Neural cell (in vitro differentiated cells): ENCODE data around the gene TTF1. TPM values are rescaled to one million over a fixed set of nuclear protein-coding genes. Genes with fewer than 3 reads are reported as not detected.
"Not testable (repeated sequence)": the region's sequence is repeated elsewhere in the genome, so short reads cannot be mapped to it uniquely, and the experiment has no call there.

Experiments
- H2AFZ ChIP-seq: fragments of 200-600, 300-800 bp; sonication (generic), shearing (Covaris generic); 2 replicates; pipeline ENCODE4 v1.6.0; 2014; ENCODE audit warnings: low read depth, mild to moderate bottlenecking, antibody characterized with exemption, low read length, moderate library complexity
- H3F3A ChIP-seq: fragments of 200-600 bp; shearing (Covaris generic); 2 replicates; pipeline ENCODE4 v1.6.1; 2016; ENCODE audit warnings: mild to moderate bottlenecking, moderate library complexity, mixed read lengths, antibody characterized with exemption, low read length; ENCODE audit not compliant: insufficient read depth, poor library complexity, severe bottlenecking
- H3K27ac ChIP-seq: fragments of 200-600, 300-800 bp; sonication (generic), shearing (Covaris generic); 2 replicates; pipeline ENCODE4 v1.5.1; 2014; ENCODE audit warnings: mild to moderate bottlenecking, low read length, moderate library complexity
- H3K27me3 ChIP-seq: fragments of 300-800, 200-600 bp; sonication (generic), shearing (Covaris generic); 2 replicates; pipeline ENCODE4 v1.6.0; 2014; ENCODE audit warnings: mild to moderate bottlenecking, low read depth, low read length, moderate library complexity; ENCODE audit not compliant: insufficient read depth
- H3K36me3 ChIP-seq: fragments of 300-800, 200-600 bp; sonication (generic), shearing (Covaris generic); 2 replicates; pipeline ENCODE4 v1.5.1; 2014; ENCODE audit warnings: mild to moderate bottlenecking, antibody characterized with exemption, low read length, moderate library complexity; ENCODE audit not compliant: insufficient read depth
- H3K4me2 ChIP-seq: fragments of 300-800, 200-600 bp; sonication (generic), shearing (Covaris generic); 2 replicates; pipeline ENCODE4 v1.6.0; 2014; ENCODE audit warnings: mild to moderate bottlenecking, low read length
- H3K4me3 ChIP-seq: fragments of 300-800, 200-600 bp; sonication (generic), shearing (Covaris generic); 2 replicates; pipeline ENCODE4 v1.5.1; 2014; ENCODE audit warnings: mild to moderate bottlenecking, low read length, moderate library complexity
- H3K79me2 ChIP-seq: fragments of 200-600 bp; shearing (Covaris generic); replicated peaks from 2 replicates; pipeline ENCODE4 v1.6.0; 2014; ENCODE audit warnings: mild to moderate bottlenecking, low read length, moderate library complexity; ENCODE audit not compliant: insufficient read depth
- H3K9ac ChIP-seq: fragments of 300-800, 200-600 bp; sonication (generic), shearing (Covaris generic); 2 replicates; pipeline ENCODE4 v1.6.1; 2016; ENCODE audit warnings: mild to moderate bottlenecking, low read length, mixed read lengths
- H3K9me2 ChIP-seq: fragments of 200-600 bp; shearing (Covaris generic); 2 replicates; pipeline ENCODE4 v1.6.1; 2016; ENCODE audit warnings: mild to moderate bottlenecking, low read length, mixed read lengths; ENCODE audit not compliant: insufficient read depth
- H3K9me3 ChIP-seq: fragments of 200-600, 300-800 bp; sonication (generic), shearing (Covaris generic); 2 replicates; pipeline ENCODE4 v1.6.1; 2016; ENCODE audit warnings: mild to moderate bottlenecking, mixed run types, low read length, moderate library complexity, mixed read lengths
- H4K20me1 ChIP-seq: fragments of 200-600 bp; shearing (Covaris generic); 2 replicates; pipeline ENCODE4 v1.6.1; 2016; ENCODE audit warnings: mild to moderate bottlenecking, mixed run types; ENCODE audit not compliant: insufficient read depth
- EP300 ChIP-seq: fragments of 450-650 bp; conservative IDR thresholded peaks from 2 replicates; pipeline ENCODE4 v1.6.1; 2014; ENCODE audit warnings: antibody characterized with exemption, mild to moderate bottlenecking, moderate library complexity; ENCODE audit not compliant: poor library complexity, severe bottlenecking
- EZH2 ChIP-seq: fragments of 200-600, 300-800 bp; shearing (Covaris generic), sonication (generic); IDR thresholded peaks from 2 replicates; pipeline ENCODE4 v1.6.1; 2014; ENCODE audit warnings: antibody characterized with exemption, low read length, borderline replicate concordance, mild to moderate bottlenecking; ENCODE audit not compliant: insufficient read depth, poor library complexity, severe bottlenecking
- MXI1 ChIP-seq: fragments of 450-650 bp; conservative IDR thresholded peaks from 2 replicates; pipeline ENCODE4 v1.6.1; 2014; ENCODE audit warnings: antibody characterized with exemption, mild to moderate bottlenecking; ENCODE audit not compliant: poor library complexity, severe bottlenecking
- POLR2AphosphoS5 ChIP-seq: IDR thresholded peaks from 2 replicates; pipeline ENCODE4 v1.6.1; 2012
- RAD21 ChIP-seq: fragments of 450-650 bp; conservative IDR thresholded peaks from 2 replicates; pipeline ENCODE4 v1.6.1; 2014; ENCODE audit warnings: antibody characterized with exemption, mild to moderate bottlenecking, moderate library complexity
- SMC3 ChIP-seq: fragments of 450-650 bp; conservative IDR thresholded peaks from 2 replicates; pipeline ENCODE4 v1.6.1; 2014; ENCODE audit warnings: antibody characterized with exemption, mild to moderate bottlenecking, moderate library complexity; ENCODE audit not compliant: poor library complexity
- TAF1 ChIP-seq: IDR thresholded peaks from 2 replicates; pipeline ENCODE4 v1.6.1; 2012; ENCODE audit warnings: low read depth
- polyA plus RNA-seq: library from polyadenylated mRNA; depleted of rRNA; stranded (reverse); fragments of >200 nt; gene quantifications from 2 replicates; pipeline ENCODE4 v1.2.3, GENCODE V29; 2014
- TF ChIP-seq, protein P1 (sequence below): IDR thresholded peaks from 2 replicates; pipeline ENCODE4 v1.6.1; 2012; ENCODE audit warnings: borderline replicate concordance
- TF ChIP-seq, protein P2 (sequence below): fragments of 450-650 bp; IDR thresholded peaks from 2 replicates; pipeline ENCODE4 v1.5.1; 2014; ENCODE audit warnings: antibody characterized with exemption, mild to moderate bottlenecking, moderate library complexity; ENCODE audit not compliant: poor library complexity, severe bottlenecking

TTF1 gene
- polyA plus RNA-seq, 1 donor from 2014 or later = 27.1 TPM

DNA sequence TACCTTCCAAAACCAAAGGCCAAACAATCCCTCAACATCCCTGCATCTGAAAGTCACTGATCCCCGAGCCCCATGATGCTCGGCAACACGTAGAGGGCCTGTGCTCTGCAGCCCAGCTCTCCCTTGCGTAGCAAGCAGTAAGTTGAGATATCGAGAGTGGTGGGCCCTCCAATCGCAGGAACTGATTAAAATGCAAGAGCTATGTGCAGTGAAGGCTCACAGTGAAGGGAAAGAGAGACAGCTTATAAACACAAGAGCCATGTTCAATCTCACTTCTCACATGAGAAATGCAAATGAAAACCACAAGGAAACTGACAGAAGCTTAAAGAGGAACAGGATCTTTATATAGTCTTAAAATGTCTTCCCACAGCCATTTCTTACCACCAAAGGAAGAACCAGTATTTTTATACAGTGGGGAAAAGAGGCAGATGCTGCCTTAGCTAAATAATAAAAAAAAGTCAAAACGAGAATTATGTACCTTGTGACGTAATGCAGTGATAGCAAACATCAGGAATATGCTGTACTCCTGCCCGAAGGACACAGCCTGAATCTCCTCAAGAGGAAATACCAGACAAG, 24.6 kb downstream of the TTF1 start:
- no peaks in the 10 kb centered on the region for H3K9me2 ChIP-seq
- H3K27me3 ChIP-seq = no peaks in the 10 kb centered on the region
- no peak overlapping the region for H3K4me2 ChIP-seq
- no peaks in the 10 kb centered on the region for H3K9me3 ChIP-seq
- no peaks in the 10 kb centered on the region for H3F3A ChIP-seq
- H3K4me3 ChIP-seq = no peak overlapping the region
- H4K20me1 ChIP-seq = no peaks in the 10 kb centered on the region
- no peak overlapping the region for H3K9ac ChIP-seq
- TF ChIP-seq EZH2 (no peak), RAD21 (no peak), TAF1 (no peak), EP300 (no peak), POLR2AphosphoS5 (no peak)
- H3K27ac ChIP-seq = no peak overlapping the region
- no peaks in the 10 kb centered on the region for H3K79me2 ChIP-seq
- no peak overlapping the region for H2AFZ ChIP-seq
- H3K36me3 ChIP-seq = no peaks in the 10 kb centered on the region

DNA sequence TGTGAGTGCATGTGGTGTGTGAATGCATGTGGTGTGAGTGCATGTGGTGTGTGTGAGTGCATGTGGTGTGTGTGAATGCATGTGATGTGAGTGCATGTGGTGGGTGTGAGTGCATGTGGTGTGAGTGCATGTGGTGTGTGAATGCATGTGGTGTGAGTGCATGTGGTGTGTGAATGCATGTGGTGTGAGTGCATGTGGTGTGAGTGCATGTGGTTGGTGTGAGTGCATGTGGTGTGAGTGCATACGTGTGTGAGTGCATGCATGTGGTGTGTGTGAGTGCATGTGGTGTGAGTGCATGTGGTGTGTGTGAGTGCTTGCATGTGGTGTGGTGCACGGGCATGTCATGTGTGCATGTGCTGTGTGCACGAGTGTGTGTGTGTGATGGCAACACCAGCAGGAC, 28.2 kb downstream of the TTF1 start:
- not testable (repeated sequence) for H3K36me3 ChIP-seq, H3K79me2 ChIP-seq, H2AFZ ChIP-seq, H3K27me3 ChIP-seq, H3K9me3 ChIP-seq, H3K4me2 ChIP-seq, H3K4me3 ChIP-seq, H3F3A ChIP-seq, H3K27ac ChIP-seq, H3K9ac ChIP-seq, H4K20me1 ChIP-seq, H3K9me2 ChIP-seq

DNA sequence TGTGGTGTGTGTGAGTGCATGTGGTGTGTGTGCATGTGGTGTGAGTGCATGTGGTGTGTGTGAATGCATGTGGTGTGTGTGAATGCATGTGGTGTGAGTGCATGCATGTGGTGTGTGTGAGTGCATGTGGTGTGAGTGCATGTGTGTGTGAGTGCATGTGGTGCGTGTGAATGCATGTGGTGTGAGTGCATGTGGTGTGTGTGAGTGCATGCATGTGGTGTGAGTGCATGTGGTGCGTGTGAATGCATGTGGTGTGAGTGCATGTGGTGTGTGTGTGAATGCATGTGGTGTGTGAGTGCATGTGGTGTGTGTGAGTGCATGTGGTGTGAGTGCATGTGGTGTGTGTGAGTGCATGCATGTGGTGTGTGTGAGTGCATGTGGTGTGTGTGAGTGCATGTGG, 28.9 kb downstream of the TTF1 start:
- not testable (repeated sequence) for H3F3A ChIP-seq, H3K9me3 ChIP-seq, H2AFZ ChIP-seq, H3K4me2 ChIP-seq, H3K9me2 ChIP-seq, H3K4me3 ChIP-seq, H4K20me1 ChIP-seq, H3K27ac ChIP-seq, H3K27me3 ChIP-seq, H3K79me2 ChIP-seq, H3K9ac ChIP-seq, H3K36me3 ChIP-seq

DNA sequence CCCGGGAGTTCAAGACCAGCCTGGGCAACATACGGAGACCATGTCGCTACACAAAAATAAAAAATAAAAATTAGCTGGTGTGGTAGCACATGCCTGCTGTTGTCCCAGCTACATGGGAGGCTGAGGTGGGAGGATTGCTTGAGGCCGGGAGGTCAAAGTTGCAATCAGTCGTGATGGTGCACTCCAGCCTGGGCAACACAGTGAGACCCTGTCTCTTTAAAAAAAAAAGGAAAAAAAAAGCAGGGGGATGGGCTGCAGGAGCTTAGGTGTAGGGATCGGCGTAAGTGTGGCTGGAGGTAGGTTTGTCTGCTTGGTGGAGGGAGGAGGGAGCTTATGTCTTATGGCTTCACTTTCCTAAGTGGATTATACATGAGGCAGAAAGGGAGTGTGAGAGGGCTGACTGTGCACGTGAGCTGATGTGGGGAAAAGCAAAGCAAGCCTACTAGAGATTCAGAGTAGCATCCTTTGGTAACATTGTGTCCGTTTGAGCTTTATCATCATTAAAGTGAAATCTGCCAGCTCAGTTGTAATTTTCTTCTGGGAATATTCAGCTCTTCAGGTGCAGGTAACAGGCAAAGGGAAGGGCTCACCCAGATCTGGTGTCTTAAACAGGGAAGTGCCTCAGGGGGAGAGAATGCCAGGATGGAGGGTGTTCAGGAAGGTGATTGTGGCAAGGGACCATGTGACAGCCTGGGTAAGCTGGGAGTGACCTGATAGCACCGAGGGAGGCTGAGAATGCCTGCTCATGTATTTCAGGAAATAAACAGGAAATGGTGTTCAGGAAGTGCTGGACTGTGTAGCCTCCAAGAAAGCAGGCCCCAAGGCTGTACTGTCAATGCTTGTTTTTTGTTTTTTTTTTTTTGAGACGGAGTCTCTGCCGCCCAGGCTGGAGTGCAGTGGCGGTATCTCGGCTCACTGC, 34.2 kb downstream of the TTF1 start:
- Histone ChIP-seq H3K27ac (no peak overlapping the region), H3K36me3 (no peaks in the 10 kb centered on the region), H3K4me2 (no peak overlapping the region), H3K9me3 (no peaks in the 10 kb centered on the region), H3F3A (no peaks in the 10 kb centered on the region), H3K27me3 (no peaks in the 10 kb centered on the region), H3K9me2 (no peaks in the 10 kb centered on the region), H3K9ac (no peak overlapping the region), H2AFZ (no peak overlapping the region), H4K20me1 (no peaks in the 10 kb centered on the region), H3K79me2 (no peaks in the 10 kb centered on the region), H3K4me3 (no peak overlapping the region)
- TF ChIP-seq, protein P1, sequence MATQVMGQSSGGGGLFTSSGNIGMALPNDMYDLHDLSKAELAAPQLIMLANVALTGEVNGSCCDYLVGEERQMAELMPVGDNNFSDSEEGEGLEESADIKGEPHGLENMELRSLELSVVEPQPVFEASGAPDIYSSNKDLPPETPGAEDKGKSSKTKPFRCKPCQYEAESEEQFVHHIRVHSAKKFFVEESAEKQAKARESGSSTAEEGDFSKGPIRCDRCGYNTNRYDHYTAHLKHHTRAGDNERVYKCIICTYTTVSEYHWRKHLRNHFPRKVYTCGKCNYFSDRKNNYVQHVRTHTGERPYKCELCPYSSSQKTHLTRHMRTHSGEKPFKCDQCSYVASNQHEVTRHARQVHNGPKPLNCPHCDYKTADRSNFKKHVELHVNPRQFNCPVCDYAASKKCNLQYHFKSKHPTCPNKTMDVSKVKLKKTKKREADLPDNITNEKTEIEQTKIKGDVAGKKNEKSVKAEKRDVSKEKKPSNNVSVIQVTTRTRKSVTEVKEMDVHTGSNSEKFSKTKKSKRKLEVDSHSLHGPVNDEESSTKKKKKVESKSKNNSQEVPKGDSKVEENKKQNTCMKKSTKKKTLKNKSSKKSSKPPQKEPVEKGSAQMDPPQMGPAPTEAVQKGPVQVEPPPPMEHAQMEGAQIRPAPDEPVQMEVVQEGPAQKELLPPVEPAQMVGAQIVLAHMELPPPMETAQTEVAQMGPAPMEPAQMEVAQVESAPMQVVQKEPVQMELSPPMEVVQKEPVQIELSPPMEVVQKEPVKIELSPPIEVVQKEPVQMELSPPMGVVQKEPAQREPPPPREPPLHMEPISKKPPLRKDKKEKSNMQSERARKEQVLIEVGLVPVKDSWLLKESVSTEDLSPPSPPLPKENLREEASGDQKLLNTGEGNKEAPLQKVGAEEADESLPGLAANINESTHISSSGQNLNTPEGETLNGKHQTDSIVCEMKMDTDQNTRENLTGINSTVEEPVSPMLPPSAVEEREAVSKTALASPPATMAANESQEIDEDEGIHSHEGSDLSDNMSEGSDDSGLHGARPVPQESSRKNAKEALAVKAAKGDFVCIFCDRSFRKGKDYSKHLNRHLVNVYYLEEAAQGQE = no peak
- TF ChIP-seq EZH2 (no peak), TAF1 (no peak), MXI1 (no peak), POLR2AphosphoS5 (no peak), SMC3 (no peak), EP300 (no peak), RAD21 (no peak)
- TF ChIP-seq, protein P2, sequence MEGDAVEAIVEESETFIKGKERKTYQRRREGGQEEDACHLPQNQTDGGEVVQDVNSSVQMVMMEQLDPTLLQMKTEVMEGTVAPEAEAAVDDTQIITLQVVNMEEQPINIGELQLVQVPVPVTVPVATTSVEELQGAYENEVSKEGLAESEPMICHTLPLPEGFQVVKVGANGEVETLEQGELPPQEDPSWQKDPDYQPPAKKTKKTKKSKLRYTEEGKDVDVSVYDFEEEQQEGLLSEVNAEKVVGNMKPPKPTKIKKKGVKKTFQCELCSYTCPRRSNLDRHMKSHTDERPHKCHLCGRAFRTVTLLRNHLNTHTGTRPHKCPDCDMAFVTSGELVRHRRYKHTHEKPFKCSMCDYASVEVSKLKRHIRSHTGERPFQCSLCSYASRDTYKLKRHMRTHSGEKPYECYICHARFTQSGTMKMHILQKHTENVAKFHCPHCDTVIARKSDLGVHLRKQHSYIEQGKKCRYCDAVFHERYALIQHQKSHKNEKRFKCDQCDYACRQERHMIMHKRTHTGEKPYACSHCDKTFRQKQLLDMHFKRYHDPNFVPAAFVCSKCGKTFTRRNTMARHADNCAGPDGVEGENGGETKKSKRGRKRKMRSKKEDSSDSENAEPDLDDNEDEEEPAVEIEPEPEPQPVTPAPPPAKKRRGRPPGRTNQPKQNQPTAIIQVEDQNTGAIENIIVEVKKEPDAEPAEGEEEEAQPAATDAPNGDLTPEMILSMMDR = no peak
